H1 (cell line): ENCODE results near the gene ZFP36L1. TPM values are rescaled to one million over a fixed set of nuclear protein-coding genes. Genes with fewer than 3 reads are reported as not detected.

Experiments used
- CTCF ChIA-PET: fragments of 300-600 bp; sonication (Branson Sonifier 250); formaldehyde crosslinking; loops from one replicate; lab custom pipeline; 2021; ENCODE audit not compliant: partially characterized antibody; lab: Charles Lee
- POLR2A ChIA-PET: fragments of 300-600 bp; sonication (Branson Sonifier 250); formaldehyde crosslinking; loops from one replicate; lab custom pipeline; 2021; ENCODE audit warnings: inconsistent platforms; ENCODE audit not compliant: partially characterized antibody; lab: Charles Lee
- DNase-seq, 2 experiments: peaks; one replicate each; pipeline versions ENCODE4 v3.0.0 to v3.0.0-alpha.2; 2010 to 2022; ENCODE audit warnings: low spot score in 2 of 2, low read depth in 1 of 2, mixed read lengths in 1 of 2
- FAIRE-seq: peaks from 2 replicates; lab custom pipeline; 2011; peaks lifted over from hg19 to GRCh38; lab: Jason Lieb, UNC
- H2AFZ ChIP-seq: 2 replicates; pipeline ENCODE4 v1.8.1; 2012; ENCODE audit warnings: low read length, inconsistent platforms
- H2AK5ac ChIP-seq: 2 replicates; pipeline ENCODE4 v1.6.1; 2013; ENCODE audit warnings: low read depth, low read length
- H2BK120ac ChIP-seq: replicated peaks from 2 replicates; pipeline ENCODE3; 2013; ENCODE audit warnings: low read depth, low read length, inconsistent platforms
- H2BK12ac ChIP-seq: 2 replicates; pipeline ENCODE4 v1.6.1; 2013; ENCODE audit warnings: low read depth, low read length
- H2BK15ac ChIP-seq: 2 replicates; pipeline ENCODE4 v1.6.1; 2013; ENCODE audit warnings: low read length
- H2BK20ac ChIP-seq: 2 replicates; pipeline ENCODE4 v1.6.1; 2013; ENCODE audit warnings: low read length
- H2BK5ac ChIP-seq: 2 replicates; pipeline ENCODE4 v1.6.1; 2013; ENCODE audit warnings: low read depth, low read length
- H3K14ac ChIP-seq: 2 replicates; pipeline ENCODE4 v1.6.1; 2013; ENCODE audit warnings: inconsistent platforms; ENCODE audit not compliant: insufficient read length
- H3K18ac ChIP-seq: 2 replicates; pipeline ENCODE4 v1.6.1; 2013; ENCODE audit warnings: low read length; ENCODE audit errors: extremely low read depth
- H3K23ac ChIP-seq: 2 replicates; pipeline ENCODE4 v1.6.1; 2013; ENCODE audit warnings: inconsistent platforms; ENCODE audit not compliant: insufficient read length
- H3K23me2 ChIP-seq: 2 replicates; pipeline ENCODE4 v1.6.1; 2013; ENCODE audit warnings: low read depth, low read length
- H3K27ac ChIP-seq: 2 replicates; pipeline ENCODE4 v1.6.1; 2011; ENCODE audit warnings: low read depth, low read length, inconsistent platforms
- H3K27me3 ChIP-seq, 4 experiments: replicated peaks in 1 of 4; 1 replicate in 1 of 4; 2 replicates in 3 of 4; pipeline versions ENCODE4 v1.6.1 to v1.8.1; 2011 to 2013; ENCODE audit warnings: low read length in 3 of 4, mild to moderate bottlenecking in 3 of 4, inconsistent platforms in 2 of 4, mixed read lengths in 2 of 4, moderate library complexity in 1 of 4; ENCODE audit not compliant: control insufficient read depth in 3 of 4, insufficient read depth in 3 of 4; ENCODE audit errors: extremely low read depth in 1 of 4
- H3K36me3 ChIP-seq, 4 experiments: 2 replicates each; pipeline versions ENCODE4 v1.6.1 to v1.8.1; 2011 to 2013; ENCODE audit warnings: mild to moderate bottlenecking in 4 of 4, low read length in 3 of 4, moderate library complexity in 2 of 4, control low read depth in 1 of 4, inconsistent platforms in 1 of 4; ENCODE audit not compliant: insufficient read depth in 4 of 4, control insufficient read depth in 2 of 4
- H3K4ac ChIP-seq: replicated peaks from 2 replicates; pipeline ENCODE3; 2013; ENCODE audit warnings: low read length, low read depth, mixed read lengths, inconsistent platforms; ENCODE audit not compliant: insufficient read length
- H3K4me1 ChIP-seq, 4 experiments: replicated peaks in 1 of 4; 1 replicate in 1 of 4; 2 replicates in 3 of 4; pipeline versions ENCODE4 v1.6.1 to v1.8.1; 2011 to 2013; ENCODE audit warnings: low read length in 3 of 4, inconsistent platforms in 2 of 4, mixed read lengths in 1 of 4; ENCODE audit not compliant: insufficient read depth in 4 of 4, control insufficient read depth in 3 of 4
- H3K4me2 ChIP-seq, 2 experiments: 2 replicates each; pipeline versions ENCODE4 v1.6.1 to v1.8.1; 2011 to 2013; ENCODE audit warnings: low read depth in 2 of 2, low read length in 2 of 2, control low read depth in 1 of 2, inconsistent platforms in 1 of 2, mild to moderate bottlenecking in 1 of 2; ENCODE audit not compliant: insufficient read depth in 1 of 2
- H3K4me3 ChIP-seq, 4 experiments: fragments of 200-600, 300-600 bp in 1 of 4; sonication (generic), shearing (Covaris generic), sonication (Bioruptor Twin) in 1 of 4; 2 replicates each; pipeline versions ENCODE4 v1.5.1 to v1.8.1; 2011 to 2016; ENCODE audit warnings: low read length in 4 of 4, low read depth in 3 of 4, control low read depth in 2 of 4, inconsistent platforms in 2 of 4, mild to moderate bottlenecking in 2 of 4, mixed read lengths in 1 of 4, moderate library complexity in 1 of 4; ENCODE audit not compliant: insufficient read depth in 2 of 4; ENCODE audit errors: extremely low read depth in 1 of 4
- H3K56ac ChIP-seq: replicated peaks from 2 replicates; pipeline ENCODE3; 2013; ENCODE audit warnings: low read depth, mild to moderate bottlenecking, mixed read lengths, low read length, inconsistent platforms; ENCODE audit not compliant: insufficient read length
- H3K79me1 ChIP-seq: 2 replicates; pipeline ENCODE4 v1.6.1; 2013; ENCODE audit warnings: low read depth, low read length, control low read depth
- H3K79me2 ChIP-seq, 2 experiments: 2 replicates each; pipeline versions ENCODE4 v1.6.1 to v1.8.1; 2012 to 2013; ENCODE audit warnings: low read length in 2 of 2, mild to moderate bottlenecking in 2 of 2, inconsistent platforms in 1 of 2; ENCODE audit not compliant: insufficient read depth in 2 of 2, control insufficient read depth in 1 of 2
- H3K9ac ChIP-seq, 4 experiments: replicated peaks in 1 of 4; 1 replicate in 1 of 4; 2 replicates in 3 of 4; pipeline versions ENCODE4 v1.6.1 to v1.8.1; 2011 to 2013; ENCODE audit warnings: low read depth in 3 of 4, low read length in 3 of 4, control low read depth in 2 of 4, mild to moderate bottlenecking in 2 of 4, moderate library complexity in 2 of 4, inconsistent platforms in 1 of 4; ENCODE audit errors: extremely low read depth in 1 of 4
- H3K9me3 ChIP-seq, 2 experiments: 2 replicates each; pipeline versions ENCODE4 v1.6.1 to v1.8.1; 2012 to 2013; ENCODE audit warnings: mild to moderate bottlenecking in 2 of 2, moderate library complexity in 2 of 2, control low read depth in 1 of 2, inconsistent platforms in 1 of 2, low read depth in 1 of 2, low read length in 1 of 2, mixed read lengths in 1 of 2; ENCODE audit not compliant: insufficient read depth in 2 of 2
- H4K20me1 ChIP-seq, 2 experiments: replicated peaks in 1 of 2; 2 replicates each; pipeline versions ENCODE3 to v1.8.1; 2011 to 2013; ENCODE audit warnings: inconsistent platforms in 2 of 2, low read length in 2 of 2, mild to moderate bottlenecking in 1 of 2; ENCODE audit not compliant: insufficient read depth in 2 of 2, control insufficient read depth in 1 of 2
- H4K5ac ChIP-seq: 2 replicates; pipeline ENCODE4 v1.6.1; 2013; ENCODE audit warnings: low read length, low read depth, mixed read lengths, inconsistent platforms; ENCODE audit not compliant: insufficient read length
- H4K8ac ChIP-seq: 2 replicates; pipeline ENCODE4 v1.8.0; 2013; ENCODE audit warnings: mild to moderate bottlenecking, moderate library complexity, low read length, inconsistent platforms; ENCODE audit not compliant: insufficient read depth; ENCODE audit errors: extremely low read depth
- H4K91ac ChIP-seq: replicated peaks from 2 replicates; pipeline ENCODE3; 2013; ENCODE audit warnings: low read length, mixed read lengths, inconsistent platforms; ENCODE audit not compliant: insufficient read length
- POLR2A ChIP-seq, 2 experiments: IDR thresholded peaks; 1 replicate in 1 of 2; 2 replicates in 1 of 2; pipeline ENCODE4 v1.6.1; 2011; ENCODE audit warnings: low read depth in 2 of 2, low read length in 2 of 2, mild to moderate bottlenecking in 2 of 2; ENCODE audit errors: control extremely low read depth in 1 of 2
- POLR2AphosphoS5 ChIP-seq: IDR thresholded peaks from 2 replicates; pipeline ENCODE4 v1.6.1; 2011; ENCODE audit warnings: low read depth, low read length
- SP4 ChIP-seq: IDR thresholded peaks from 2 replicates; pipeline ENCODE4 v1.6.1; 2012; ENCODE audit warnings: low read length, inconsistent platforms
- whole genome bisulfite sequencing, 2 experiments: shearing (Covaris generic) in 1 of 2; methylation state at CpG; one replicate each; pipeline versions ENCODE4 v1.1.6 to v1.1.7; 2013 to 2015; ENCODE audit warnings: low lambda C conversion rate in 2 of 2, mixed read lengths in 2 of 2, inconsistent platforms in 1 of 2, low coverage in 1 of 2, missing lambda C conversion rate in 1 of 2; ENCODE audit not compliant: insufficient replicate concordance in 2 of 2, insufficient coverage in 1 of 2, insufficient read length in 1 of 2; ENCODE audit errors: extremely low coverage in 1 of 2, missing lambda C conversion rate in 1 of 2; 5-methylcytosine and 5-hydroxymethylcytosine counted together
- polyA plus RNA-seq, 7 experiments: library from polyadenylated mRNA; depleted of rRNA in 3 of 7; stranded (reverse) in 5 of 7; unstranded in 2 of 7; fragments of >200 nt in 5 of 7; fragments of 200-250 nt in 2 of 7; gene quantifications; 1 replicate in 5 of 7; 2 replicates in 1 of 7; 4 replicates in 1 of 7; pipeline versions ENCODE4 v1.2.1 to v1.2.3, GENCODE V29; 2011 to 2013; ENCODE audit warnings: missing spikeins in 2 of 7, mixed read lengths in 2 of 7
- total RNA-seq: library from RNA; stranded (reverse); fragmentation: NEBNext Ultra II Directional; extraction: Animal tissue kit (Norgen Biotek cat#: 25700); gene quantifications from 2 replicates; pipeline ENCODE4 v1.2.1, GENCODE V29; 2021

The ZFP36L1 gene
- total and polyA plus RNA-seq, 2 of the 8 experiments (the other 6 are each of a cell fraction or from before 2014, with no cell fraction given) = 80.4 to 132 TPM

- Histone ChIP-seq H4K8ac (peak overlapping the region; percentile 72), H3K4me1 (peaks cover 0 to 22% (median 12%) of the 10 kb centered on the region in 4 experiments; a peak in 6 of 7 replicates), H3K23ac (no peak overlapping the region), H2BK12ac (no peak overlapping the region), H2BK20ac (no peak overlapping the region), H3K27ac (no peak overlapping the region), H4K91ac (no peak overlapping the region), H4K20me1 (peaks cover 31% of the 10 kb centered on the region in 2 experiments), H3K4ac (no peak overlapping the region), H3K14ac (no peak overlapping the region), H3K4me2 (peak overlapping the region; percentile 84 to 97), H4K5ac (no peak overlapping the region), H2AK5ac (no peak overlapping the region), H3K79me2 (peaks cover 26 to 55% of the 10 kb centered on the region in 2 experiments), H3K36me3 (peaks cover 18 to 38% (median 28%) of the 10 kb centered on the region in 4 experiments), H3K18ac (no peak overlapping the region; the same call in 1 of the 2 replicates), H3K27me3 (no peaks in the 10 kb centered on the region), H3K4me3 (peak overlapping the region; percentile 79 to 99 (median 94)), H2BK5ac (no peak overlapping the region; the same call in 1 of the 2 replicates), H3K9ac (peak overlapping the region in 2 of 4 experiments; percentile 65 to 97; a peak in 2 of 7 replicates), H2BK15ac (no peak overlapping the region), H2BK120ac (no peak overlapping the region), H3K23me2 (peaks cover 16% of the 10 kb centered on the region; the same call in 1 of the 2 replicates), H3K9me3 (no peaks in the 10 kb centered on the region), H3K56ac (no peak overlapping the region), H2AFZ (no peak overlapping the region), H3K79me1 (peaks cover 9% of the 10 kb centered on the region; the same call in 1 of the 2 replicates)
- DNase-seq (peak in 1 of 2 experiments; percentile 45), FAIRE-seq (no peak)
- ChIA-PET CTCF (interaction anchor here (0.6 to 5.9 kb wide), 35 partner anchors 9 to 705 kb away, joined by 3 to 60 read pairs (median 4); no protein-coding TSS in a partner anchor), POLR2A (interaction anchor here (0.5 to 9.6 kb wide), 22 partner anchors 14 to 856 kb away, joined by 3 to 222 read pairs (median 4); no protein-coding TSS in a partner anchor)
- TF ChIP-seq SP4 (no peak), POLR2A (IDR thresholded peaks at IDR 0.05; ENCODE audit: control extremely low read depth in 1 of 2, low read depth in 2 of 2, low read length in 2 of 2) (peak in 1 of 2 experiments; percentile 79; a peak in 2 of 3 replicates), POLR2AphosphoS5 (peak; percentile 75)
- WGBS, 2 experiments = 87% methylated on average over 45 of the region's 45 CpGs; no CpG with 5 or more reads in 1 of the 2 experiments
These were observed 2.8 kb downstream of the ZFP36L1 start for GRCh38 chr14:68789821-68790643.
